Hypothalamus (tissue), 51 donors: ENCODE measurements around the gene DHDH.

Experiments used
- DNase-seq, 51 donors: peaks; one replicate each; lab custom pipeline; 2025; lab: John Stamatoyannopoulos, UW

Gene DHDH

DNA sequence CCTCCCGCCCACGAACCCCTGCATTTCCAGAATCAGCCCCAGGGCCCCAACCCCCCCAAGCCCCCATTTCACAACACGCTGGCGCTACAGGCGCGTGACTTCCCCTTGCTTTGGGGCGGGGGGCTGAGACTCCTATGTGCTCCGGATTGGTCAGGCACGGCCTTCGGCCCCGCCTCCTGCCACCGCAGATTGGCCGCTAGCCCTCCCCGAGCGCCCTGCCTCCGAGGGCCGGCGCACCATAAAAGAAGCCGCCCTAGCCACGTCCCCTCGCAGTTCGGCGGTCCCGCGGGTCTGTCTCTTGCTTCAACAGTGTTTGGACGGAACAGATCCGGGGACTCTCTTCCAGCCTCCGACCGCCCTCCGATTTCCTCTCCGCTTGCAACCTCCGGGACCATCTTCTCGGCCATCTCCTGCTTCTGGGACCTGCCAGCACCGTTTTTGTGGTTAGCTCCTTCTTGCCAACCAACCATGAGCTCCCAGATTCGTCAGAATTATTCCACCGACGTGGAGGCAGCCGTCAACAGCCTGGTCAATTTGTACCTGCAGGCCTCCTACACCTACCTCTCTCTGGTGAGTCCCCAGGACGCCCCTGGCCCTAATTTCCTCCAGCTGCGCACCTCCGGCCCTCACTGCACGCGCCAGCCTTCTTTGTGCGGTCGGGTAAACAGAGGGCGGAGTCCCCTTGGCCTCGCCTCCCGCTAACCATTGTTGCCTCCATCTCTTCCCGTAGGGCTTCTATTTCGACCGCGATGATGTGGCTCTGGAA is 31.7 kb downstream of the DHDH start, which contains the start of gene FTL:
Gene FTL, plus strand, starts transcription at position 270 of the 766 bp plus-strand sequence. Its CDS starts 199 bp downstream, at position 469.
- DNase-seq: peak; percentile 73 to 99 (median 97)

DNA sequence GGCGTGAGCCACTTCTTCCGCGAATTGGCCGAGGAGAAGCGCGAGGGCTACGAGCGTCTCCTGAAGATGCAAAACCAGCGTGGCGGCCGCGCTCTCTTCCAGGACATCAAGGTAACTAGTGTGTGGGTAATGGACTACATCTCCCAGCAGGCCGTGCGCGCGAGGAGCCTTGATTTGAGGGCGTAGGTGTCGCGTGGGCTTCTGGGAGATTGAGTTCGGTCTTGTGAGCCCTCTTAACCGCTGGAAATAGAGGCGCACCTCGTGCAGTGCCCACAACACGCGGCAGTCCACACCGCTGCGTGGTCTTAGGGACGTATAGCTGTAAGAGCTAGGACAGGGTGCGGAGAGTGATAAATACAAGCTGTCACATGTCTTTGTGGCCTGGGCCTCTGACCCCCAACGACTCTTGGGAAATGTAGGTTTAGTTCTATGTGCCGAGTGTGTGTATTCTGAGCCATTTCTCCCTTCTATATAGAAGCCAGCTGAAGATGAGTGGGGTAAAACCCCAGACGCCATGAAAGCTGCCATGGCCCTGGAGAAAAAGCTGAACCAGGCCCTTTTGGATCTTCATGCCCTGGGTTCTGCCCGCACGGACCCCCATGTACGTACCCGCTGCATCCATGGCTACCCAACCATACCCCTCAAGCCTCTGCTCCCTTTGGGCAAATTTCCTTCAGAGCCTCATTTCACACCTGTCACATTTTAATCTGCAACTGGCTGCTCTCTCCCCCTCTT is 32.5 kb downstream of the DHDH start:
- peak; percentile 44 to 95 (median 77) for DNase-seq

DNA sequence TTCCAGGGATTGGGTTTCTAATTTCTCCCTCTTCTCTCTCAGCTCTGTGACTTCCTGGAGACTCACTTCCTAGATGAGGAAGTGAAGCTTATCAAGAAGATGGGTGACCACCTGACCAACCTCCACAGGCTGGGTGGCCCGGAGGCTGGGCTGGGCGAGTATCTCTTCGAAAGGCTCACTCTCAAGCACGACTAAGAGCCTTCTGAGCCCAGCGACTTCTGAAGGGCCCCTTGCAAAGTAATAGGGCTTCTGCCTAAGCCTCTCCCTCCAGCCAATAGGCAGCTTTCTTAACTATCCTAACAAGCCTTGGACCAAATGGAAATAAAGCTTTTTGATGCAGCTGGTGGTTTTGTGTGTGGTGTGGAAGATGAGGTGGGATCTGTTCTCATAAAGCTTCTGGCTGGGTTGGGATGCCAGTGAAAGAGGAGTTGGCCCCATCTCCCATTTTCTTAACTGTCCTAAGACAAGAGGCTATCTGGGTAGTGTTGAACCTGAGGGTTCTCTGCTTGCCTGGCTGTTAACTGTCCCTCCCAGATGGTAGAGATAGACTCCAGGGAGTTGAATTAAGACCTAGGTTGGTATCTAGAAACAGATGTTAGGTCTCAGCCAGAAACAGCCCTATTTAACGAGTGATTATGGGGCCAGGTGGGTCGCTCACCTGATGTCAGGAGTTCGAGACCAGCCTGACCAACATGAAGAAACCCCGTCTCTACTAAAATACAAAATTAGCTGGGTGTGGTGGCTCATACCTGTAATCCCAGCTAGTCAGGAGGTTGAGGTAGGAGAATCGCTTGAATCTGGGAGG is 33.2 kb downstream of the DHDH start:
- peak in 7 of 51 donors; percentile 15 to 59 (median 18) for DNase-seq

DNA sequence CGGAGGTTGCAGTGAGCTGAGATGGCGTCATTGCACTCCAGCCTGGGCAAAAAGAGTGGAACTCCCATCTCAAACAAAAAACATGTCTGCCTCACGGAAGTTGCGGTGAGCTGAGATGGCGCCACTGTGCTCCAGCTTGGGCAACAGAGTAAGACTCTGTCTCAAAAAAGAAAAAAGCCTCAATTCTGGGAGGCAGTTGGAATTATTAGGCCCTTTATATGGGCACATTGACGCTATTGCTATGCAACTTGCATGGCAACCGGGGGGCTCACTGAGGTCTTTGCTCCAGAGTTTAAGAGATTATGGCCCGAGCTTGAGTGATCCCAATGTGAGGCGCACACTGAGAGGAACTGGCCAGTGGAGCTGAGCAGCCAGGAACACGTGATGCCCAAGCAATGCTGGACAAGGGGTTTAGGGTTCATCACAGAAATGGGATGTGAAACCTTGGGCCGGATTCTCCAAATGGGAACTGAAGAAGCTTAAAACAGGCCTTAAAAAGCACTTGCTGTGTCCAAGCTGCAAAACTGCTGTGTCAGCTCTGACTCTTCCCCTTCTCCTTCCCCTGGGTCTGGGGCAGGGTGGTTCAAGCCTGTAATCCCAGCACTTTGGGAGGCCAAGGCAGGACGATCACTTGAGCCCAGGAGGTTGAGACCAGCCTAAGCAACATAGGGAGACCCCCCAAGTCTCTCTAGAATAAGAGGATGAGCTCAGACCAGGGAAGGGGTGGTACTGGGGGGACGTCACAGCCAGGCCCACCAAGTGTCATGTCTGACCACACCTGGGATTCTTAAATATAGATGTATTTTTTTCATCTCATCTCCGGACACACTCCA is 34.1 kb downstream of the DHDH start:
- peak in 35 of 51 donors; percentile 7 to 54 (median 35) for DNase-seq

DNA sequence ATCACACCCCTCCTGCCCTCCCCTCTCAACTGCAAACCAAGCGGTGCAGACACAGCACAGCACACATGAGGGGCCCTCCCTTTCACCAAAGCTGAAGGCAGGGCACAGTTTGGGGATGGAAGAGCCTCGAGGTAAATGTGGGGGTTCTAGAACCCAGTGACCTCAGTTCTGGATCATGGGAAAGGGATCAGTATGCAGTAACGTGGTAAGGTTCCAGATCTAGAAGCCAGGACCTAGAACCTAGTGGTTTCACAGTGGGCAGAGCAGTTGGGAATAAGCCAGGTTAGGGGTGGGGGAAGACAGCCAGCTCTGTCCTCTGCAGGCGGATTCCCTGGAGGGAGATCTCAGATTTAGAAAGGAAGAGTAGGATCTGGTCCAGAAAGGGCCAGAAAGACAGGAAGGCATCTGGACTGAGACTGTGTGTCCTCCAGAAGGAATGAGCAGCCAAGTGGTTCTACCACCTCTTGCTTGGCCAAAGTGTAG is 34.7 kb downstream of the DHDH start:
- no peak for DNase-seq

DNA sequence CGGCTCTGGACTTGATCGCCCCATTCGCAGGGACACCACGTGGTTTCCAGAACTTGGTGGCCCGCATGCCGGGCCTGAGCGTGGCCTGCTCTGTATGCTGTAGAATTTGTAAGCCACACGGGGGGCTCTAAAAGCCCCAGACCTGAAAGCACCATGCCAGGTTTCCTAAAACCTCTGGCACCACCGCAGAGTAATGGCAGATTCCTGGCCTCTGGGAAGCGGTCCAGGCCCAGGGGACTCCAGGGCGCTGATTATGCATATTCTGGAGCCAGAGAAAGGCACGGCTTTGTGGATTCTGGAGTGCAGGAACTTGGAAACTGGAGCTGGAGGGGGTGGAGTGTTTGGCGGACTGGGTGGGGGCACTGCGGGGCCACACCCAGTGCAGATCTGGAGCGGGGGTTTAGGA is 35.3 kb downstream of the DHDH start:
- peak in 2 of 51 donors; percentile 1 to 6 for DNase-seq

DNA sequence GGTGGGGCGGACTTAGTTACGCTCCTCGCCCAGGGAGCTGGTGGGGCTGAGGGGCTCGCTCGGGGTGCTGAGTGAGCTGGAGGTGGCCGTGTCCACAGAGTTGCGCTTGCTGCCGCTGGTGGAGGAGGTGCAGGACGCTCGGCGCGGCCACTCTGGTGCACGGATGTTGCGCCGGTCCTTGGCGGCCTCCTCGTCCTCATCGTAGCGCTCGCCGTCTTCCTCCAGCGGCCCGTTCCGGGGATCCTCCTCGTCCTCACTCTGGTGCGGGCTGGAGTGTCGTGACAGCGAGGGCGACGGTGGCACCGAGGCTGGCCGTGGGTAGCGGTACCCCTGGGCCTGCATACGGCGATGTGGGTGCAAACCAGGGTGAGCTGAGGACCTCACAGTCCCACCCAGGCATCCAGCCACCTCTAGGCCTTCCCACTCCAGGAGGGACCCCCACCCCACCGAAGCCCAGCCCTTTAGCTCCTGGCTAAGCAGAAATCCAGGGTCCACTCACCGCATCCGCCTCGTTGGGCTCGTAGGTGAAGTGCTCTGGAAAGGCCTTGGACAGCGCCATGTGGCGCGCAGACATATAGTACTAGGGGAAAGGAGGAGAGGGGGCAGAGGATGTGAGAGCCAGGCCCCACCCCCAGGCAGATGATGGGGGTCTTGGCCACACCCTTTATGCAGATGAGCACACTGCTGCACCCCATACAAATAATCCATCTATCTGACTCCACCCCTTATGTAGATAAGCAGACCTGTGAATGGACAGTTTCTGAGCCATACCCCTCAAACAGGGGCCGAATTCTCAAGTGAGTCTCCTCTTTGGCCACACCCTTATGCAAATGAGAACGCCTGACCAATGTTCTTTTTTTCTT is 36.0 kb downstream of the DHDH start:
- DNase-seq: no peak

DNA sequence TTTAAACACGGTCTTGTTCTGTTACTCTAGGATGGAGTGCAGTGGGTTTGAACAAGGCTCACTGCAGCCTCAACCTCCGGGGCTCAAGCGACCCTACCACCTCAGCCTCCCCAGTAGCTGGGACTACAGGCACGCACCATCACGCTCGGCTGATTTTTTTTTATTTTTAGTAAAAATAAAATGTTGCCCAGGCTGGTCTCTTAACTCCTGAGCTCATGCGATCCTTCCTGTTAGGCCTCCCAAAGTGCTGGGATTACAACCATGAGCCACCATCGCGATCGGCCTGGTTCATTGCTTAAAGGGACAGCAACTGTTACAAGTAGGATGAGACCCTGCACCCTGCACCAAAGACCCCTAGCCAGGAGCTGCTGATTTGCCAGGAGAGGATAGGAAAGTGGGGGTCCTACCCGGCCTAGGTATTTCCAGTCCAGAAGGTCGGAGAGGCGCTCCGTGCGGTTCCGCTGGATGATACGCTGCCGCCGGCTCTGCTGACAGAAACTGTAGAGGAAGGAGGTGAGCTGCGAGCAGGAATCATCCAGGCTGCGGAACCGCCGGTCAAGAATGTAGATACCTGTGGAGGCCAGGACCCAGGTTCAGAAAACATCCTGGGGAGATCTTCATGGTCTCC is 36.8 kb downstream of the DHDH start:
- no peak for DNase-seq

DNA sequence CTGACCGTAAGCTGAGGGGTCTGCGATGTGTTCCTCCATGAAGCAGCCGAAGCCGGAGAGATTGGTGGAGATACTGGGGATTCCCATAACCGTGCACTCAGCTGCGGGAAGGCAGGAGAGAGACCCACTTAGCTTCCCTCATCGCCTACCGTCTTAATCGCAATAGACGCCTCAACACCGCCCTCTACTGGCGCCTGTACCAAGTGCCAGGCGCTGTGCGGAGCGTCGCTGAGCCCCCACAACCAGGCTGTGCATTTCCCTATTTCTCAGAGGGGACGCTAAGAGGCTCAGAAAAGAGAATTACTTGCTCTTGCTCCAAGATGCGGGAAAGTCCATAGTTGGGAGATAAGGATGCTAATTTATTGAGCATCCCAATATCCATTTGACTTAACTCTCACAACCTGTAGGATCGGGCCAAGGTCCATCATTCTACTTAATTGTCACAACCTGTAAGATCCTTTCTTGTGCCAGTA is 37.5 kb downstream of the DHDH start:
- DNase-seq: peak in 43 of 51 donors; percentile 13 to 79 (median 48)

DNA sequence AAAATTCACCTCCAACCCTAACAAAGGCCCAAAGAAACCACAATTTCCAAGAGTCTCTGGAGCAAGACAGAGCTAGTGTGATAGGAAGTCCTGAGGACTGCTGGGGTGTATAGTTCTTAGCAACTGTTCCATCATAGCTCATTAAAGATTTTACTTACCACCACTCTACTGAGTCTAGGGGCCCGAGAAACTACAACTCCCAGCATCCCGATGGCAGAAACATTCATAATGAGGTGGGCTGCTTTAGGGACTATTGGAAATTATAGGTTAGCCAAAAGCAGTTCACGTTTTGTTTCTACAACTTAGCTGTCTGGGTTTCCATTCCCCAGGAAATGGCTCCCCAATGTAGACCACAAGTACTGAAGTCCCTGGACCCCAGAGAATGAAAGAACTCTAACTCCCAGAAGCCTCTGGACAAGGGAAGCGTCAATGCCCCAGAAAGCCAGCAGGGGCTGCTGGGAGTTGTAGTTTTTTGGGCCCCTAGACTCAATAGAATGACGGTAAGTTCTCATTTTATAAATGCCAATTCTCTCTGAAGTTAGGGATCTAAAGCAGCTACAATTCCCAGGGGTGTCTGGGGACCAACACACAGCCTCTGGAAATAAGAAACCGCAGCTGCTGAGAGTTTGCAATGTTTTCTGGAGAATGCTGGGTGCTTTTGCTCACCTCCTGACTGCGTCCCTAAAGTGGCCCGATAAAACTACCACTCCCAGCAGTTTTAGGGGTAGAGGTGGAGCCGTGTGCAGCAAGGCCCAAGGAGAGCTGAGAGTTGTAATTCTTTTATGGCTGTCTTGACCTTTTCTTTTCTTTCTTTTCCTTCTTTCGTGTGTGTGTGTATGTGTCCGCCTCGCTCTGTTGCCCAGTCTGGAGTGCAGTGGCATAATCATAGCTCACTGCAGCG is 42.7 kb downstream of the DHDH start:
- peak in 1 of 51 donors; percentile 8 for DNase-seq

DNA sequence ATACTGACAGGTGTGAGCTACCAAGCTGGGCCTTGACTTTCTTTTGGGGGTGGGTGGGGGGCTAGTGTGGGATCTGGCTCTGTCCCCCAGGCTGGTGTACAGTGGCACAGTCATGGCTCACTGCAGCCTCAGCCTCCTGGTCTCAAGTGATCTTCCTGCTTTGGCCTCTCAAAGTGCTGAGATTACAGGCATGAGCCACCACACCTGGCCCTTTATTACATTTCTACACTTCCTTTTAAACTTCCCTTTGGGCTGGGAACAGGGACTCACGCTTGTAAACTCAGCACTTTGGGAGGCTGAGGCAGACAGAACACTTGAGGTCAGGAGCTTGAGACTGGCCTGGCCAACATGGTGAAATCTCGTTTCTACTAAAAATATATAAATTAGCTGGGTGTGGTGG is 43.6 kb downstream of the DHDH start:
- DNase-seq: no peak

DNA sequence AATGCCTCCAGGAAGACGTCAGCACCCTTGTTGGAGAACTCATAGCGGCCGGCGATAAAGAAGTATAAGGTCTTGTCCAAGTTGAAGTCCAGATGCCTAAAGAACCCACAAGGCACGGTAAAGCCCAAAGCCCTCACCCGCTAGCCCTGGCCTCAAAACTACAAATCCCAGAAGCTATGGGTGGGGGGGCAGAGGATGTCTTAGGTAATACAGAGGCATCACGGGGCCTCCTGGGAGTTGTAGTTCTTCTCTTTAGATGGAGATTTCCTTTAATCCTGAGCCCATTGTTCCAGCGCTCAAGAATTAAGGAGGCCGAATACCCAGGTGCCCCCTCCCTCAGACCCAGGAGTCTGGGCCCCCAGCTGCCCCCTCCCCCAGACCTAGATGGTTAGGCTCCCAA is 48.8 kb downstream of the DHDH start:
- no peak for DNase-seq

DNA sequence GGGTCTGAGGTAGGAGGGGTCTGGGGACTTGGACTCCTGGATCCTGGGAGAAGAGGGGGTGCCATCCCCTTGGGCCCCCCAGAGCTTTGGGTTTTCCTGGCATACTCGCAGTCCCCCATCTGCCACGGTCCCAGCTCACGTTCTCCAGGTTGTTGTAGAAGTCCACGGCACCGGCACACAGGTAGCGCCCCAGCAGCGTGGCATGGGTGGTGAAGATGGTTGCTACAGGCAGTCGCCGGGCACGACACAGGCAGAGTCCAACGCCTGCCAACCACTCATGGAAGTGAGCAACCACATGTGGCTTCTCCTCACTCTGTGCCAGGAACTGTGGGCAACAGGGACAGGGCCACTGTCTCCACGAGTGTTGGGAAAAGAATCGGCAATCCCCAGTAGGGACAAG is 52.2 kb downstream of the DHDH start:
- DNase-seq: no peak

DNA sequence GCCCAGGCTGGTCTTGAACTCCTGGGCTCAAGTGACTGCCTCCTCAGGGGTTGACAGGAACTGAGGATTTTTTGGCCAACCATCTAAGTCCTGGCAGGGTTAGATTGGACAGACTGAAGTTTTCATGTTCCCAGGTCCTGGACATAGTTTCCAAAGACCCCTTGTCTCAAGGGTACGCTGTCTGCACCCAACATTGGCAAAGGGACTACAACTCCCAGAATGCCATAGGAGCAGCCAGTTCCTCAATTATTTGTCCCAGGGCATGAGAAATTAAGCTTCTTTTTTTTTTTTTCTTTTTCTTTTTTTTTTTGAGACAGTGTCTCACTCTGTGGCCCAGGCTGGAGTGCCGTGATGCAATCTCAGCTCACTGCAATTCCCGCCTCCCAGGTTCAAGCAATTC is 52.7 kb downstream of the DHDH start:
- no peak for DNase-seq

DNA sequence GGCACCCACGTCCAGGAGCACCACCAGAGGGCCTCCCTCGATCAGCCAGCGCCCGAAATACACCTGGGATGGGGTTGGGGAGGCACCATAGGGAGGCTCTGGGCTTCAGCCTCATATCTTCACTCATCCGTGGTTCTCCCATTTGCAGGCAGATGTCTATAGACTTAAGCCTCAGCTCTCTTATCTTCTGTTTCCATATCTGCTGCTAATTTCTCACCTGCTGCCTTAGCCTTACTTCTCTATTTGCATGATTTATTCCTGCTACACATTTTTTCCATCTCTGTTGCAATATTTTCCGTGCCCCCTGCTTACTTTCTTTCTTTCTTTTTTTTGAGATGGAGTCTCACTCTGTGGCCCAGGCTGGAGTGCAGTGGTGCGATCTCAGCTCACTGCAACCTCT is 53.8 kb downstream of the DHDH start:
- DNase-seq: no peak

DNA sequence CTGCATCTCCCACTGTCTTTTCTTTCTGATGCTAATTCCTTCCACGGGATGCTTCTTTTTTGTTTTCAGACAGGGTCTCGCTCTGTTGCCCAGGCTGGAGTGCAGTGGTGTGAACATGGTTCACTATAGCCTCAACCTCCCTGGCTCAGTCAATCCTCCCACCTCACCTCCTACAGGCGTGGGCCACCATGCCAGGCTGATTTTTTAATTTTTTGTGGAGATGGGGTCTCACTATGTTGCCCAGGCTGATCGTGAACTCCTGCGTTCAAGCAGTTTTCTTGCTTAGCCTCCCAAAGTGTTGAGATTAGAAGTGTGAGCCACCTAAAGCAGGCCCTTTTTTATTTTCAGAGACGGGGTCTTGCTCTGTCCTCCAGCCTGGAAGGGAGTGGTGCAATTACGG is 54.8 kb downstream of the DHDH start:
- DNase-seq: no peak

DNA sequence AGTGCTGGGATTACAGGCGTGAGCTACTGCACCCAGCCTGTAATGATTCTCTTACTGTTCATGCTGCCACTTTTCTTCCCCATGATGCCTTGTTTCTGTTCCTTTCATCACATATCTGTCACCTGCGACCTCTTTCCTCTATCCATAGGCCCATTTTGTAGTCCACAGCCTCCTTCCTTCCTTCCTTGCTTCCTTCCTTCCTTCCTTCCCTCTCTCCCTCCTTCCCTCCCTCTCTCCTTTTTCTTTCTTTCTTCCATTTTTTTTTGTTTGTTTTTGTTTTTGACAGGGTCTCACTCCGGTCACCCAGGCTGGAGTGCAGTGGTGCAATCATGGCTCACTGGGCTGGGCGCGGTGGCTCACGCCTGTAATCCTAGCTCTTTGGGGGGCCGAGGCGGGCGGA is 55.4 kb downstream of the DHDH start:
- DNase-seq: no peak
